ENCODE measurements around the gene CYBB. TPM values are rescaled to one million over a fixed set of nuclear protein-coding genes. Genes with fewer than 3 reads are reported as not detected.

CYBB gene
- total and polyA plus RNA-seq, 4 donors = 16.2 to 110 (median 74.3) TPM

DNA sequence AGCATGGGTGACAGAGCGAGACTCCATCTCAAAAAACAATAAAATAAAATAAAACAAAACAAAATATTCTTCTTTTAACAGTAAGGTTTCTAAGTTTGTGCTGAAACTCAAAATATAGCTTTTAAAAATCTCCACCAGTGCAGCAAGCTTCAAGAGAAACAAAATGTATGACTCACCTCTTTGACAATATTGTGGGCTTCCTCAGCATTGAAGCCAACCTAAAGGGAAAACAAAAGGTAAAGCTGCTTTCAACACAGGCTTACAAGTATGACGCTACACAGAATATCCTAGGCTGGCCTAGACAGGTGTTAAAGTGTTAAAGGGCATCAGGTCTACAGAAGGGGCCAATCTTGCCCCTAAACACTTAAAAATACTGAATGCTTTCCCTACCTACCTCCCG, 66.3 kb downstream of the CYBB start:
- no peaks in the 10 kb centered on the region for H3K36me3 ChIP-seq (ENCODE audit: control insufficient read depth in 4 of 4, insufficient read depth in 4 of 4, low read length in 4 of 4)
- no peak overlapping the region for H3K27ac ChIP-seq (ENCODE audit: low read depth in 1 of 2, low read length in 1 of 2)
- TF ChIP-seq, protein P1, sequence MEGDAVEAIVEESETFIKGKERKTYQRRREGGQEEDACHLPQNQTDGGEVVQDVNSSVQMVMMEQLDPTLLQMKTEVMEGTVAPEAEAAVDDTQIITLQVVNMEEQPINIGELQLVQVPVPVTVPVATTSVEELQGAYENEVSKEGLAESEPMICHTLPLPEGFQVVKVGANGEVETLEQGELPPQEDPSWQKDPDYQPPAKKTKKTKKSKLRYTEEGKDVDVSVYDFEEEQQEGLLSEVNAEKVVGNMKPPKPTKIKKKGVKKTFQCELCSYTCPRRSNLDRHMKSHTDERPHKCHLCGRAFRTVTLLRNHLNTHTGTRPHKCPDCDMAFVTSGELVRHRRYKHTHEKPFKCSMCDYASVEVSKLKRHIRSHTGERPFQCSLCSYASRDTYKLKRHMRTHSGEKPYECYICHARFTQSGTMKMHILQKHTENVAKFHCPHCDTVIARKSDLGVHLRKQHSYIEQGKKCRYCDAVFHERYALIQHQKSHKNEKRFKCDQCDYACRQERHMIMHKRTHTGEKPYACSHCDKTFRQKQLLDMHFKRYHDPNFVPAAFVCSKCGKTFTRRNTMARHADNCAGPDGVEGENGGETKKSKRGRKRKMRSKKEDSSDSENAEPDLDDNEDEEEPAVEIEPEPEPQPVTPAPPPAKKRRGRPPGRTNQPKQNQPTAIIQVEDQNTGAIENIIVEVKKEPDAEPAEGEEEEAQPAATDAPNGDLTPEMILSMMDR (IDR thresholded peaks at IDR 0.05; ENCODE audit: control extremely low read depth, extremely low read depth) = no peak
- H3K27me3 ChIP-seq (ENCODE audit: control insufficient read depth in 3 of 3, insufficient read depth in 3 of 3, low read length in 2 of 3) = peaks cover 0 to 16% (median 0%) of the 10 kb centered on the region in 3 donors
- H3K4me1 ChIP-seq (ENCODE audit: control insufficient read depth in 5 of 5, insufficient read depth in 5 of 5, low read length in 5 of 5) = peaks cover 0 to 5% (median 0%) of the 10 kb centered on the region in 5 donors
- WGBS, 2 donors = 71 to 84% methylated on average over 3 of the region's 3 CpGs
- H3K4me3 ChIP-seq = no peak overlapping the region
- ATAC-seq (ENCODE audit: insufficient read depth, low FRiP score) (no peak), DNase-seq (no peak)
- no peaks in the 10 kb centered on the region for H3K9me3 ChIP-seq (ENCODE audit: control insufficient read depth in 4 of 4, insufficient read depth in 3 of 4, low read length in 3 of 4)
- H3K9ac ChIP-seq (ENCODE audit: insufficient read depth in 1 of 2, low read length in 2 of 2) = peak overlapping the region in 1 of 2 donors; percentile 62

DNA sequence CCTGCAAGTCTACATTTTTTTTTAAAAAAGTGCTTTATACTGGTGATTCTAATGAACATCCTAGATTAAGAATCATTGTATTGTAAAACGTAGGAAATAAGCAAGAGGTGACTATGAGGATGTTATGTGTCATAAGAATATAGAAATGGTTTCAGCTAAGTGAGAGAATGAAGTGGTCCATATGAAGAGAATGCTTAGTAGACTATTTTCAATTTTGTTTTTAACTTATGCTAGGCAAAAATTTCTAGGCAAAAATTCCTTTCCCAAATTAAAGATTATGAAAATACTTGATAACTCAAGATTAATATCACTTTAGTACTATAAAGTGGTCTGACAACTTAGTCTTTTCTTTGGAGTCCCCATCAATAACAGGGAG, 66.7 kb downstream of the CYBB start:
- ATAC-seq (ENCODE audit: insufficient read depth, low FRiP score) = no peak
- WGBS, 2 donors = 23 to 37% methylated on average over 1 of the region's 1 CpG
- peak overlapping the region in 1 of 2 donors; percentile 62 for H3K9ac ChIP-seq (ENCODE audit: insufficient read depth in 1 of 2, low read length in 2 of 2)

DNA sequence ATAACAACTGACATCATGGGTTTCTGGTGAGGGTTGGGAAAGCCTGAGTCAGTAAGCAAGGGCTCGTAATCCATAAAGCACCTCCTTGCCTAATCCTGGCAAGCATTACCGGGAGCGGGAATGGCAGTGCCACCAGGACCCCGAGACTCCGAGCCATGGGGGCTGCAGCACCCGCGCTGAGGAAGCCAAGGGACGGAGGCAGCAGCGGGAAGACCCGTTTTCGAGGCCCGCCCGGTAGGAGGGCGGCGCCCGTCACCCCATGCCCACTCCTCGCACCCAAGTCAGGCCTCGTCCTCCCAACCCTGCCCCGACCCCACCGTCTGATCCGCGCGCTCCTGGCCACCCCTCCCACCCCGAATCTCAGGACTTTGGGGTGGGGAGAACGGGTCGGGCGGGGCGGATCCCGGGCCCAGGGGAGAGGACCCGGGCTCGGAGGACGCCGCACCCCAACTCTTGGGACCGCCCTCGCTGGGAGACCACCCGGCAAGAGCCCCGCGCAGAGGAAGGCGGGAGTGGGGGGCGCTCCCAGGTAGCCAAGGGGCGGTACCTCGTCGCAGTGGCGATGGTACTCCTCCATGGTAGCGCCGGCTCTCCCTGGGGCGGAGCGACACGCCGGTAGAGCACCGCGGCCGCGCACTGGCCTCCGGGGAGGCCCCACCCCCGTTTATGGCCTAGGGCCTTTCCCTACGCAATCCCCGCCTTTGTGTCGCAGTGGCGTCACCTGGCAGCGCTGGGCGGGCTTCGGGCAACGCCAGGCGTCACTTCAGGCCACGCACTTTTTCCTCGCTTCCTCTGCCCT, 67.3 kb downstream of the CYBB start, which contains the start of gene DYNLT3:
DYNLT3 (minus strand) TSS at position 638 of the 799 bp plus-strand sequence; CDS start at position 577, 61 bp downstream.
- ATAC-seq (ENCODE audit: insufficient read depth, low FRiP score) (peak; percentile 96), DNase-seq (peak; percentile 84 to 91 (median 87))
- H3K4me1 ChIP-seq (ENCODE audit: control insufficient read depth in 5 of 5, insufficient read depth in 5 of 5, low read length in 5 of 5) = peaks cover 0 to 5% (median 0%) of the 10 kb centered on the region in 5 donors
- H3K4me3 ChIP-seq = peak within 1 kb of the TSS; percentile 77
- peak within 1 kb of the TSS; percentile 62 to 89 for H3K27ac ChIP-seq (ENCODE audit: low read depth in 1 of 2, low read length in 1 of 2)
- TF ChIP-seq, protein P1 (IDR thresholded peaks at IDR 0.05; ENCODE audit: control extremely low read depth, extremely low read depth) = no peak
- WGBS, 2 donors = 0 to 35% methylated on average over 20 to 67 of the region's 67 CpGs
- no peaks in the 10 kb centered on the region for H3K9me3 ChIP-seq (ENCODE audit: control insufficient read depth in 4 of 4, insufficient read depth in 3 of 4, low read length in 3 of 4)
- H3K9ac ChIP-seq (ENCODE audit: insufficient read depth in 1 of 2, low read length in 2 of 2) = peak within 1 kb of the TSS; percentile 49 to 88
- H3K36me3 ChIP-seq (ENCODE audit: control insufficient read depth in 4 of 4, insufficient read depth in 4 of 4, low read length in 4 of 4) = no peaks in the 10 kb centered on the region
- H3K27me3 ChIP-seq (ENCODE audit: control insufficient read depth in 3 of 3, insufficient read depth in 3 of 3, low read length in 2 of 3) = peaks cover 0 to 10% (median 0%) of the 10 kb centered on the region in 3 donors

More for the DNA sequence above, 66.7 kb downstream of the CYBB start:
- no peaks in the 10 kb centered on the region for H3K36me3 ChIP-seq (ENCODE audit: control insufficient read depth in 4 of 4, insufficient read depth in 4 of 4, low read length in 4 of 4)
- H3K9me3 ChIP-seq (ENCODE audit: control insufficient read depth in 4 of 4, insufficient read depth in 3 of 4, low read length in 3 of 4) = no peaks in the 10 kb centered on the region
- H3K4me1 ChIP-seq (ENCODE audit: control insufficient read depth in 5 of 5, insufficient read depth in 5 of 5, low read length in 5 of 5) = peaks cover 0 to 5% (median 0%) of the 10 kb centered on the region in 5 donors
- DNase-seq = peak in 1 of 3 donors; percentile 34
- H3K27me3 ChIP-seq (ENCODE audit: control insufficient read depth in 3 of 3, insufficient read depth in 3 of 3, low read length in 2 of 3) = peaks cover 0 to 12% (median 0%) of the 10 kb centered on the region in 3 donors
- TF ChIP-seq, protein P1 (IDR thresholded peaks at IDR 0.05; ENCODE audit: control extremely low read depth, extremely low read depth) = no peak
- H3K27ac ChIP-seq (ENCODE audit: low read depth in 1 of 2, low read length in 1 of 2) = peak overlapping the region in 1 of 2 donors; percentile 89
- H3K4me3 ChIP-seq = peak overlapping the region; percentile 77

All from lung (tissue), 12 donors.